WTC11 (cell line): ENCODE results near the gene ST8SIA3. TPM values are rescaled to one million over a fixed set of nuclear protein-coding genes. Genes with fewer than 3 reads are reported as not detected.

Experiments
- ATAC-seq: fragments of 200-7000 bp; cut with Tn5 transposase; 2 replicates; pipeline ENCODE4 v1.10.0; 2021; ENCODE audit warnings: mild to moderate bottlenecking, moderate library complexity
- CTCF ChIA-PET: fragments of 300-600 bp; sonication (Branson Sonifier 250); formaldehyde crosslinking; loops from one replicate; lab custom pipeline; 2021; ENCODE audit warnings: antibody characterized with exemption; lab: Charles Lee
- POLR2A ChIA-PET: fragments of 350-600 bp; sonication (Branson Sonifier 250); formaldehyde crosslinking; loops from one replicate; lab custom pipeline; 2021; ENCODE audit warnings: antibody characterized with exemption; lab: Charles Lee
- DNase-seq: peaks from one replicate; pipeline ENCODE4 v3.0.0; 2021; ENCODE audit warnings: low spot score
- H3K27ac Mint-ChIP-seq: 2 replicates; pipeline ENCODE4 v1.8.0; 2021; ENCODE audit warnings: mixed read lengths
- H3K27me3 Mint-ChIP-seq: 2 replicates; pipeline ENCODE4 v1.8.0; 2021; ENCODE audit warnings: low read depth, mild to moderate bottlenecking, moderate library complexity, mixed read lengths
- H3K36me3 Mint-ChIP-seq: 2 replicates; pipeline ENCODE4 v1.8.0; 2021; ENCODE audit warnings: mixed read lengths
- H3K4me1 Mint-ChIP-seq: 2 replicates; pipeline ENCODE4 v1.8.0; 2022; ENCODE audit warnings: mixed read lengths
- H3K4me3 Mint-ChIP-seq: 2 replicates; pipeline ENCODE4 v1.8.0; 2021; ENCODE audit warnings: mild to moderate bottlenecking, moderate library complexity, mixed read lengths
- H3K9me3 Mint-ChIP-seq: 2 replicates; pipeline ENCODE4 v1.8.0; 2021; ENCODE audit warnings: mixed read lengths
- CREB1 ChIP-seq: sonication (generic); formaldehyde crosslinking; IDR thresholded peaks from 2 replicates; pipeline ENCODE4 v1.8.0; 2023; ENCODE audit warnings: mild to moderate bottlenecking, missing genetic modification reagents
- CREM ChIP-seq: sonication (generic); formaldehyde crosslinking; IDR thresholded peaks from 2 replicates; pipeline ENCODE4 v1.8.1; 2022; ENCODE audit warnings: mild to moderate bottlenecking, missing genetic modification reagents, moderate library complexity
- CTCF ChIP-seq: fragments of 200-600 bp; IDR thresholded peaks from 2 replicates; pipeline ENCODE4 v1.8.0; 2022; ENCODE audit warnings: antibody characterized with exemption
- E2F4 ChIP-seq: sonication (generic); formaldehyde crosslinking; IDR thresholded peaks from 2 replicates; pipeline ENCODE4 v1.8.1; 2022; ENCODE audit warnings: low read depth, mild to moderate bottlenecking, moderate library complexity, missing genetic modification reagents, borderline replicate concordance
- EMX1 ChIP-seq: fragments of 250-450 bp; sonication (Bioruptor Pico); IDR thresholded peaks from 2 replicates; pipeline ENCODE4 v1.8.0; 2021; ENCODE audit warnings: mild to moderate bottlenecking
- GABPB1 ChIP-seq: sonication (generic); formaldehyde crosslinking; IDR thresholded peaks from 2 replicates; pipeline ENCODE4 v1.8.1; 2023; ENCODE audit warnings: mild to moderate bottlenecking, missing genetic modification reagents
- GTF2I ChIP-seq: fragments of 250-450 bp; sonication (Bioruptor Pico); conservative IDR thresholded peaks from 2 replicates; pipeline ENCODE4 v1.4.0; 2021; ENCODE audit warnings: mild to moderate bottlenecking
- MYBL2 ChIP-seq: sonication (generic); formaldehyde crosslinking; IDR thresholded peaks from 2 replicates; pipeline ENCODE4 v1.8.1; 2023; ENCODE audit warnings: mild to moderate bottlenecking, moderate library complexity, missing genetic modification reagents
- PREB ChIP-seq: sonication (generic); formaldehyde crosslinking; IDR thresholded peaks from 2 replicates; pipeline ENCODE4 v1.8.1; 2022; ENCODE audit warnings: mild to moderate bottlenecking, missing genetic modification reagents, moderate library complexity, borderline replicate concordance
- SMAD3 ChIP-seq: sonication (generic); formaldehyde crosslinking; IDR thresholded peaks from 2 replicates; pipeline ENCODE4 v1.8.0; 2022; ENCODE audit warnings: missing genetic modification reagents, mild to moderate bottlenecking, borderline replicate concordance
- SP1 ChIP-seq: sonication (generic); formaldehyde crosslinking; conservative IDR thresholded peaks from 2 replicates; pipeline ENCODE4 v1.8.1; 2022; ENCODE audit warnings: missing genetic modification reagents
- TP53 ChIP-seq: sonication (generic); formaldehyde crosslinking; IDR thresholded peaks from 2 replicates; pipeline ENCODE4 v1.8.1; 2023; ENCODE audit warnings: mild to moderate bottlenecking, missing genetic modification reagents
- ZNF232 ChIP-seq: sonication (generic); formaldehyde crosslinking; IDR thresholded peaks from 2 replicates; pipeline ENCODE4 v1.8.0; 2022; ENCODE audit warnings: mild to moderate bottlenecking, missing genetic modification reagents
- ZNF281 ChIP-seq: sonication (generic); formaldehyde crosslinking; IDR thresholded peaks from 2 replicates; pipeline ENCODE4 v1.8.0; 2023; ENCODE audit warnings: mild to moderate bottlenecking, missing genetic modification reagents
- total RNA-seq: library from RNA; stranded (reverse); gene quantifications from 3 replicates; pipeline ENCODE4 v1.2.3, GENCODE V29; 2021
- TF ChIP-seq, protein P1 (sequence below): sonication (generic); formaldehyde crosslinking; IDR thresholded peaks from 2 replicates; pipeline ENCODE4 v1.8.0; 2022; ENCODE audit warnings: mild to moderate bottlenecking, missing genetic modification reagents
- TF ChIP-seq, protein P2 (sequence below): fragments of 250-450 bp; sonication (Bioruptor Pico); IDR thresholded peaks from 2 replicates; pipeline ENCODE4 v2.1.2; 2022; ENCODE audit warnings: mild to moderate bottlenecking, moderate library complexity
- TF ChIP-seq, protein P3 (sequence below): fragments of 250-450 bp; sonication (Bioruptor Pico); IDR thresholded peaks from 2 replicates; pipeline ENCODE4 v1.9.0; 2021; ENCODE audit warnings: mild to moderate bottlenecking, borderline replicate concordance
- TF ChIP-seq, protein P4 (sequence below): sonication (generic); formaldehyde crosslinking; IDR thresholded peaks from 2 replicates; pipeline ENCODE4 v1.8.1; 2022; ENCODE audit warnings: low read depth, missing genetic modification reagents, borderline replicate concordance

The ST8SIA3 gene
- total RNA-seq, 1 experiment from 2014 or later, result 2.3 TPM

DNA sequence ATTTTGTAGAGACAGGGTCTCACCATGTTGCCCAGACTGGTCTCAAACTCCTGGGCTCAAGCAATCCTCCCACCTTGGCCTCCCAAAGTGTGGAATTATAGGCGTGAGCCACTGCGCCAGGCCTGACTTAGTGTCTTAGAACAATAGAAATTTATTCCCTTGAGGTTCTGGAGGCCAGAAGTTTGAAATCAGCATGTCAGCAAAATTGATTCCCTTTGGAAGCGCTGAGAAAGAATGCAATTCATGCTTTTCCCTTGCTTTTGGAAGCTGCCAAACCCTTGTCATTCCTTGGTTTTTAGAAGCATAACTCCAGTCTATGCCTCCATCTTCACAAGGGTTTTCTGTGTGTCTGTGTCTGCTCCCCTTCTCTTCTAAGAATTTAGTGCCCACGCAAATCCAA, 20.7 kb downstream of the ST8SIA3 start:
- no peak for DNase-seq
- Mint-ChIP-seq H3K9me3 (no peaks in the 10 kb centered on the region), H3K27me3 (no peaks in the 10 kb centered on the region), H3K27ac (no peak overlapping the region), H3K4me3 (no peak overlapping the region), H3K36me3 (no peaks in the 10 kb centered on the region), H3K4me1 (no peaks in the 10 kb centered on the region)
- TF ChIP-seq SP1 (no peak), ZNF281 (CRISPR knock-in tag) (no peak), TP53 (CRISPR knock-in tag) (no peak), GTF2I (CRISPR knock-in tag) (no peak), E2F4 (CRISPR knock-in tag) (no peak), PREB (no peak), EMX1 (CRISPR knock-in tag) (no peak), CREB1 (CRISPR knock-in tag) (no peak), GABPB1 (no peak), CTCF (no peak), CREM (CRISPR knock-in tag) (no peak), MYBL2 (no peak), SMAD3 (CRISPR knock-in tag) (no peak), ZNF232 (CRISPR knock-in tag) (no peak)
- TF ChIP-seq, protein P1, sequence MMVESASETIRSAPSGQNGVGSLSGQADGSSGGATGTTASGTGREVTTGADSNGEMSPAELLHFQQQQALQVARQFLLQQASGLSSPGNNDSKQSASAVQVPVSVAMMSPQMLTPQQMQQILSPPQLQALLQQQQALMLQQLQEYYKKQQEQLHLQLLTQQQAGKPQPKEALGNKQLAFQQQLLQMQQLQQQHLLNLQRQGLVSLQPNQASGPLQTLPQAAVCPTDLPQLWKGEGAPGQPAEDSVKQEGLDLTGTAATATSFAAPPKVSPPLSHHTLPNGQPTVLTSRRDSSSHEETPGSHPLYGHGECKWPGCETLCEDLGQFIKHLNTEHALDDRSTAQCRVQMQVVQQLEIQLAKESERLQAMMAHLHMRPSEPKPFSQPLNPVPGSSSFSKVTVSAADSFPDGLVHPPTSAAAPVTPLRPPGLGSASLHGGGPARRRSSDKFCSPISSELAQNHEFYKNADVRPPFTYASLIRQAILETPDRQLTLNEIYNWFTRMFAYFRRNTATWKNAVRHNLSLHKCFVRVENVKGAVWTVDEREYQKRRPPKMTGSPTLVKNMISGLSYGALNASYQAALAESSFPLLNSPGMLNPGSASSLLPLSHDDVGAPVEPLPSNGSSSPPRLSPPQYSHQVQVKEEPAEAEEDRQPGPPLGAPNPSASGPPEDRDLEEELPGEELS (CRISPR knock-in tag), result no peak
- TF ChIP-seq, protein P2, sequence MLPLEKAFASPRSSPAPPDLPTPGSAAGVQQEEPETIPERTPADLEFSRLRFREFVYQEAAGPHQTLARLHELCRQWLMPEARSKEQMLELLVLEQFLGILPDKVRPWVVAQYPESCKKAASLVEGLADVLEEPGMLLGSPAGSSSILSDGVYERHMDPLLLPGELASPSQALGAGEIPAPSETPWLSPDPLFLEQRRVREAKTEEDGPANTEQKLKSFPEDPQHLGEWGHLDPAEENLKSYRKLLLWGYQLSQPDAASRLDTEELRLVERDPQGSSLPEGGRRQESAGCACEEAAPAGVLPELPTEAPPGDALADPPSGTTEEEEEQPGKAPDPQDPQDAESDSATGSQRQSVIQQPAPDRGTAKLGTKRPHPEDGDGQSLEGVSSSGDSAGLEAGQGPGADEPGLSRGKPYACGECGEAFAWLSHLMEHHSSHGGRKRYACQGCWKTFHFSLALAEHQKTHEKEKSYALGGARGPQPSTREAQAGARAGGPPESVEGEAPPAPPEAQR (CRISPR knock-in tag), result no peak
- TF ChIP-seq, protein P3, sequence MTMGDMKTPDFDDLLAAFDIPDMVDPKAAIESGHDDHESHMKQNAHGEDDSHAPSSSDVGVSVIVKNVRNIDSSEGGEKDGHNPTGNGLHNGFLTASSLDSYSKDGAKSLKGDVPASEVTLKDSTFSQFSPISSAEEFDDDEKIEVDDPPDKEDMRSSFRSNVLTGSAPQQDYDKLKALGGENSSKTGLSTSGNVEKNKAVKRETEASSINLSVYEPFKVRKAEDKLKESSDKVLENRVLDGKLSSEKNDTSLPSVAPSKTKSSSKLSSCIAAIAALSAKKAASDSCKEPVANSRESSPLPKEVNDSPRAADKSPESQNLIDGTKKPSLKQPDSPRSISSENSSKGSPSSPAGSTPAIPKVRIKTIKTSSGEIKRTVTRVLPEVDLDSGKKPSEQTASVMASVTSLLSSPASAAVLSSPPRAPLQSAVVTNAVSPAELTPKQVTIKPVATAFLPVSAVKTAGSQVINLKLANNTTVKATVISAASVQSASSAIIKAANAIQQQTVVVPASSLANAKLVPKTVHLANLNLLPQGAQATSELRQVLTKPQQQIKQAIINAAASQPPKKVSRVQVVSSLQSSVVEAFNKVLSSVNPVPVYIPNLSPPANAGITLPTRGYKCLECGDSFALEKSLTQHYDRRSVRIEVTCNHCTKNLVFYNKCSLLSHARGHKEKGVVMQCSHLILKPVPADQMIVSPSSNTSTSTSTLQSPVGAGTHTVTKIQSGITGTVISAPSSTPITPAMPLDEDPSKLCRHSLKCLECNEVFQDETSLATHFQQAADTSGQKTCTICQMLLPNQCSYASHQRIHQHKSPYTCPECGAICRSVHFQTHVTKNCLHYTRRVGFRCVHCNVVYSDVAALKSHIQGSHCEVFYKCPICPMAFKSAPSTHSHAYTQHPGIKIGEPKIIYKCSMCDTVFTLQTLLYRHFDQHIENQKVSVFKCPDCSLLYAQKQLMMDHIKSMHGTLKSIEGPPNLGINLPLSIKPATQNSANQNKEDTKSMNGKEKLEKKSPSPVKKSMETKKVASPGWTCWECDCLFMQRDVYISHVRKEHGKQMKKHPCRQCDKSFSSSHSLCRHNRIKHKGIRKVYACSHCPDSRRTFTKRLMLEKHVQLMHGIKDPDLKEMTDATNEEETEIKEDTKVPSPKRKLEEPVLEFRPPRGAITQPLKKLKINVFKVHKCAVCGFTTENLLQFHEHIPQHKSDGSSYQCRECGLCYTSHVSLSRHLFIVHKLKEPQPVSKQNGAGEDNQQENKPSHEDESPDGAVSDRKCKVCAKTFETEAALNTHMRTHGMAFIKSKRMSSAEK (CRISPR knock-in tag), result no peak
- TF ChIP-seq, protein P4, sequence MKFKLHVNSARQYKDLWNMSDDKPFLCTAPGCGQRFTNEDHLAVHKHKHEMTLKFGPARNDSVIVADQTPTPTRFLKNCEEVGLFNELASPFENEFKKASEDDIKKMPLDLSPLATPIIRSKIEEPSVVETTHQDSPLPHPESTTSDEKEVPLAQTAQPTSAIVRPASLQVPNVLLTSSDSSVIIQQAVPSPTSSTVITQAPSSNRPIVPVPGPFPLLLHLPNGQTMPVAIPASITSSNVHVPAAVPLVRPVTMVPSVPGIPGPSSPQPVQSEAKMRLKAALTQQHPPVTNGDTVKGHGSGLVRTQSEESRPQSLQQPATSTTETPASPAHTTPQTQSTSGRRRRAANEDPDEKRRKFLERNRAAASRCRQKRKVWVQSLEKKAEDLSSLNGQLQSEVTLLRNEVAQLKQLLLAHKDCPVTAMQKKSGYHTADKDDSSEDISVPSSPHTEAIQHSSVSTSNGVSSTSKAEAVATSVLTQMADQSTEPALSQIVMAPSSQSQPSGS (CRISPR knock-in tag), result no peak
- no peak for ATAC-seq
- CTCF ChIA-PET, result no interaction called here
- POLR2A ChIA-PET, result interaction anchor here (0.6 kb wide), 1 partner anchor 46 kb away, joined by 4 read pairs; no protein-coding TSS in a partner anchor
